HG03097 (cell line): Measurements from ENCODE around the gene SERPINB1.
"Not testable (repeated sequence)": the region's sequence is repeated elsewhere in the genome, so short reads cannot be mapped to it uniquely, and the experiment has no call there.

Experiments
- ATAC-seq: cut with Tn5 transposase; IDR thresholded peaks from one replicate; pipeline ENCODE4 v1.9.1; 2021; ENCODE audit not compliant: unreplicated experiment, low FRiP score

SERPINB1 gene

DNA sequence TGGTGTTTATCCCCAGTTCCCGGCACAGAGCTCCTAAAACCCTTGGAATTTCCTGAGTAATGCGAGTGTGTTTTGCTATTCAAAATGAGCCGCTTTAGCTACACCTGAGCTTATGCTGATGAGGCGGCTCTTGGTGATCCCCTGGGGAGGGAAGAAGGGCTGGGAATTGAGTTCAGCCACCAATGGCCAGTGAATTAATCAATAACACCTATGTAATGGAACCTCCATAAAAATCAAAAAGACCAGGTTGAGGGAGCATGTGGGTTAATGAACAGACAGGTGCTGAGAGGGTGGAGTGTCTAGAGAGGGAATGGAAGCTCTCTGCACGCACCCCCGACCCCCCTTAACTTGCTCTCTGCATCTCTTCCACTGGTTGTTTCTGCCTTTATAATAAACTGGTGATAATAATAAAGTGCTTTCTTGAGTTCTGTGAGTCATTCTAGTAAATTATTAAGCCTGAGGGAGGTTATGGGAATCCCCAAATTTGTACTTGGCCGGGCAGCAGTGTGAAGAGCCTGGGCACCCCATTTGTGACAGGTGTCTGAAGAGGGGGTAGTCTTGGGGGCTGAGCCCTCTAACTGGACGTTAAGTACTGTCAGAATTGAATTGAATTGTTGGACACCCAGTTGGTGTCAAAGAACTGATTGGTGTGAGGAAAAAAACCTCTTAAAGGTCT lies 24.6 kb upstream of the SERPINB1 start:
- peak; percentile 42 for ATAC-seq

DNA sequence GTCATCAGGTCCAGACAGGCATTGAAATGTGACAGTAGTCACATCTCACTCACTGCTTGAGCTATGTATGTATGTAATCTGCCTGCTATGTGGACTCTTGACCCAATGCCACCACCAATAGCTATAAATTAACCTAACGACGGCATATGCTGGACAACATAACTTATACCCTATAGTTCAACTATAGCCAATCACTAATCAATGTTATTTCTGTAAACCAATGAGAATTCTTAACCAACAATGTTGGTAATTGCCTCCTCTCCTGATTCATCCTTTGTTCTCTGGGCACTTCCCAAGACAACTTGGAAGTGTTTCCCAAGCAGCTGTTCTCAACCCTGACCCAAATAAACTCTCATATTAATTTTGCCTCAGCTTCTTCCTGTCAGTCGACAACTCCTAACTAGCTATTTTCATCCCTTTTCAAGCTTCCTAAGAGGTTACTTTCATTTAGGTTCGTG lies 24.1 kb upstream of the SERPINB1 start:
- ATAC-seq = no peak

DNA sequence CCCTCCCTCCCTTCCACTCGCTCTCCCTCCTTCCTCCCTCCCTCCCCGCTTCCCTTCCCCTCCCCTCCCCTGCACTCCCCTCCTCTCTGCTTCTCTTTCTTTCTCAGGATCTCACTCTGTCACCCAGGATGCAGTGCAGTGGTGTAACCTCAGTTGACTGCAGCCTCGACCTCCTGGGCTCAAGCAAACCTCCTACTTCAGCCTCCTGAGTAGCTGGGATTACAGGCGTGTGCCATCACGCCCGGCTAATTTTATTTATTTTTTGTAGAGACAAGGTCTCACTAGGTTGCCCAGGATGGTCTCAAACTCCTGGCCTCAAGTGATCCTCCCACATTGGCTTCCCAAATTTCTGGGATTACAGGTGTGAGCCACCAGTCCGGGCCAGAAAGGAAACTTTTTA lies 23.6 kb upstream of the SERPINB1 start:
- no peak for ATAC-seq

DNA sequence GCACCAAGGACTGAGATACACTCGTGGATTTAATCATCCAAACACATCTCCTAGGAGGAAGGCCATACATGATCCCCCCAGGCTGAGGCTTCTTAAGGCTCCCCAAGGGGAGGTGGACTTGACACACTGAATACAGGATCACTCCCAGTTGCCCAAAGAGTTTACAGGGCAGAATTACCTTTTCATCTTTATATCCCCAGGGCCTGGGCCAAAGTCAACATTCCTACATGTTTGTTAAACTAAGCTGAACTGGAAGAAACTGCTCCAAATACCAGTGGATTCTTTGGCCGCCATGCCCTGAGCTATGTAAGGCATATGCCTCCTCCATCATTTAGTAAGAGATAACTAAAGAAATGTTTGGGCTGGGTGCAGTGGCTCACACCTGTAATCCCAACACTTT lies 22.2 kb upstream of the SERPINB1 start:
- ATAC-seq = no peak

DNA sequence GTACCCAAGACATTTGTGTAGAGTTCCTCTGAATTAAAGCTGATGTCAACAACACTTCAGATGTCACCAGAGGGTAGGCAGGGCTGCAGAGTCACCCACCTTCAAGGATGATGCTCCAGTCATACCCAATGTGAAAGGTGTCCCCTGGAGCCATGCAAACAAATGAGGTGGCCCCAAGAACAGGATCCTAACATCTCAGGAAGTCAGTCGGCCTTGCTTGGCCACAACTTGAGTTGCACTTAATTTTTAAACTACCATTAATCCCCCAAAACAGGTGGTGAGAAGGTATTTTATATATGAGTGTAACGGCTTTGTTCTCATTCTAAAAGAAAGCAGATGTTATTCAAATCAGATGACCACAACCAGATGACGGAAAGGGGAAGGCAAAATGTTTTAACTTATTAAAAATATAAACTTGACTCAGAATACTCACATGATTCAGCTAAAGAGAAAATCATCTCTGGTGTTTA lies 21.1 kb upstream of the SERPINB1 start:
- peak; percentile 55 for ATAC-seq

DNA sequence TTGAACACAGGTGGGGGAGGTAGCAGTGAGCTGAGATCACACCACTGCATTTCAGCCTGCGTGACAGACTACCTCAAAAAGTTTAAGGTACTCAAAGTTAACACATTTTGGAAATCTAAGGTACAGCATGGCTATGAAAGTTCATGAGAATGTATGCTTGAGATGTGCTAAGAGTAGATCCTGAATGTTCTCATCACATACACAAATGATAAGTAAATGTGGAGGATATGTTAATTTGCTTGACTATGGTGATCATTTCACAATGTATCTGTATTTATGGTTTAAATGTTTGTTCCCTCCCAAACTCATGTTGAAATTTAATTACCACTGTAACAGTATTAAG lies 20.1 kb upstream of the SERPINB1 start:
- no peak for ATAC-seq

DNA sequence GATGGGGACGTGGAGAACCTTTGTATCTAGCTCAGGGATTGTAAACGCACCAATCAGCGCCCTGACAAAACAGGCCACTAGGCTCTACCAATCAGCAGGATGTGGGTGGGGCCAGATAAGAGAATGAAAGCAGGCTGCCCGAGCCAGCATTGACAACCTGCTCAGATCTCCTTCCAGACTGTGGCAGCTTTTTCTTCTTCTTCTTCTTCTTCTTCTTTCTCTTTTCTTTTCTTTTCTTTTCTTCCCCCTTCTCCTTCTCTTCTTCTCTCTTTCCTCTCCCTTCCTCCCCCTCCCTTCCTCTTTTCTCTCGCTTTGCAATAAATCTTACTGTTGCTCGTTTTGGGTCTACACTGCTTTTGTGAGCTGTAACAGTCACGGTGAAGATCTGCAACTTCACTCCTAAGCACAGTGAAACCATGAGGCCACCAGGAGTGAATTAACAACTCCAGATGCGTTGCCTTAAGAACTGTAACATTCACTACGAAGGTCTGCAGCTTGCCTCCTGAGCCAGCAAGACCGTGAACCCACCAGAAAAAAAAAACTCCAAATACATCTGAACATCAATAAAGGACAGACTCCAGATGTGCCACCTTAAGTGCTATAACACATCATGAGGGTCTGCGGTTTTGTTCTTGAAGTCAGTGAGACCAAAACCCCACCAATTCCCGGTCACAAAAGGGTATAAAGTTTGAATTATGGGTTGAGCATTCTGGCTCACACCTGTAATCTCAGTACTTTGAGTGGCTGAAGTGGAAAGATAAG lies 19.6 kb upstream of the SERPINB1 start:
- ATAC-seq = no peak

DNA sequence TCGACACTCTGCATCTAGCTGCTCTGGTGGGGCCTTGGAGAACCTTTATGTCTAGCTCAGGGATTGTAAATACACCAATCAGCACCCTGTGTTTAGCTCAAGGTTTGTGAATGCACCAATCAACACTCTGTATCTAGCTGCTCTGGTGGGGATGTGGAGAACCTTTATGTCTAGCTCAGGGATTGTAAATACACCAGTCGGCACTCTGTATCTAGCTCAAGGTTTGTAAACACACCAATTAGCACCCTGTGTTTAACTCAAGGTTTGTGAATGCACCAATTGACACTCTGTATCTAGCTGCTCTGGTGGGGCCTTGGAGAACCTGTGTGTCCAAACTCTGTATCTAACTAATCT lies 19.0 kb upstream of the SERPINB1 start:
- not testable (repeated sequence) for ATAC-seq

DNA sequence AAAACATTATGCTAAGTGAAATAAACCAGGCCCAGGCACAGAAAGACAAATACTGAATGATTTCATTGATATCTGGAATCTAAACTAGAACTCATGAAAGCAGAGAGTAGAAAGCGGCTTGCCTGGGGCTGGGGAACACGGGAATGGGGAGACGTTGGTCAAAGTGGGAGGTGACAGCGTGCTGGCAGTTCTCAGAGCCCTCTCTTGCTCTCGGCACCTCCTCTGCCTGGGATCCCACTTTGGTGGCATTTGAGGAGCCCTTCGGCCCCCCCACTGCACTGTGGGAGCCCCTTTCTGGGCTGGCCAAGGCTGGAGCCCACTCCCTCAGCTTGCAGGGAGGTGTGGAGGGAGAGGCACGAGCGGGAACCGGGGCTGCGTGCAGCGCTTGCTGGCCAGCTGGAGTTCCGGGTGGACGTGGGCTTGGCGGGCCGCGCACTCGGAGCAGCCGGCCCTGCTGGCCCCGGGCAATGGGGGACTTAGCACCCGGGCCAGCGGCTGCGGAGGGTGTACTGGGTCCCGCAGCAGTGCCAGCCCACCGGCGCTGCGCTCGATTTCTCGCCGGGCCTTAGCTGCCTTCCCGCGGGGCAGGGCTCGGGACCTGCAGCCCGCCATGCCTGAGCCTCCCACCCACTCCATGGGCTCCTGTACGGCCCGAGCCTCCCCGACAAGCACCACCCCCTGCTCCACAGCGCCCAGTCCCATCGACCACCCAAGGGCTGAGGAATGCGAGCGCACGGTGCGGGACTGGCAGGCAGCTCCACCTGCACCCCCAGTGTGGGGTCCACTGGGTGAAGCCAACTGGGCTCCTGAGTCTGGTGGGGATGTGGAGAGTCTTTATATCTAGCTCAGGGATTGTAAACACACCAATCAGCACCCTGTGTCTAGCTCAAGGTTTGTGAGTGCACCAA lies 18.4 kb upstream of the SERPINB1 start:
- ATAC-seq = not testable (repeated sequence)

DNA sequence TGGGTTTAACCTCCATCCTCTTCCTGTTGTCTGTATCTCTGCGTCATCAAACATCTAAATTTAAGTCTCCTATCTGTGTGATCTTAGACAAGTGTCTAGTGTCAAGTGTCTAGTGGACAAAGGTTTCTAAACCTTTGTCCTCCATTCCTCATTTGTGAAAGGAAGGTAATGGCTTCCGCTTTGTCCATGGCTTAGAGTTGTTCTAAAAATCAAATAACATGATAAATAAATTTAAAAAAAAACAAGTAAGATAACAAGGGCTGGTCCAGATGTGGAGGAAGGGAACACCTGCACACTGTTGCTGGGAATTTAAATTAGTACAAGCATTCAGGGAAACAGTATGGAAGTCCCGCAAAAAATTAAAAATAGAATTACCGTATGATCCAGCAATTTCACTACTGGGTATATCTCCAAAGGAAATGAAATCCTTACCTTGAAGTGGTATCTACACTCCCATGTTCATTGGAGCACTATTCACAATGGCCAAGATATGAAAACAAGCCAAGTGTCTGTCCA lies 17.6 kb upstream of the SERPINB1 start:
- ATAC-seq = no peak

DNA sequence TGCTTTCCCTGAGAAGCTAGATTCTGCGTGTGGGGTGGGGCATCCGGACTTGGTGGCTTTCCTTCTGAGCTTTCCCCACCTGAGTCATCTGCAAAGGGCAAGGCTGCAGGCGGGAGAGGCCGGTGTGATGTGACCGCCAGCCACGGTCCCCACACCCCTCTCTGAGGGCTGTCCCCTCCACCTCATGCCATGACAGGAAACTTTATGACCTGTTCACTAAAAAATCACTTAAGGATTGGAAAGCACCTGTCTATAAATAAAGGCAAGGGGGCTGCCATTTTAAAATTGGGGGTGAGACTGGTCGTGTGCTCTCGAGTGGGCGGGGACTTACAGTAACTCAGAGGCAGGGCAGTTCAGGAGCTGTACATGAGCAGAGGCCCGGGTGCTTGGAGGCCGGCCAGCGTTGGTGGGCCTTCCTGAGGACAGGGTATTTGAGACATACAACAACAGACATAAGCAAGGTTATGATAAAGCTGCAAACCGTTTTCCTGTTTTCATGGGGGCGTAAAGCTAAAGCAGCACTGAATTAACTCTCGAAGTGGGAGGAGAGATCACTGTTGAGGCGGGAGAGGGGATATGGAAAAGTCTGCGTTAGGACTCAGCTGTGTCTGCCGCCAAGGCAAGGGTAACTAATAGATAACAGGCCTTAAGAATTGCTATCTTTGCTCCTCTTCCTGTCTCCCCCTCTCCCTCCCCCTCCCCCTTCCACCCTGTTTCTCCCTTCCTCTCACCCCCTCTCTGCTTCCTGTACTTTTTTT lies 16.1 kb upstream of the SERPINB1 start:
- peak; percentile 39 for ATAC-seq

DNA sequence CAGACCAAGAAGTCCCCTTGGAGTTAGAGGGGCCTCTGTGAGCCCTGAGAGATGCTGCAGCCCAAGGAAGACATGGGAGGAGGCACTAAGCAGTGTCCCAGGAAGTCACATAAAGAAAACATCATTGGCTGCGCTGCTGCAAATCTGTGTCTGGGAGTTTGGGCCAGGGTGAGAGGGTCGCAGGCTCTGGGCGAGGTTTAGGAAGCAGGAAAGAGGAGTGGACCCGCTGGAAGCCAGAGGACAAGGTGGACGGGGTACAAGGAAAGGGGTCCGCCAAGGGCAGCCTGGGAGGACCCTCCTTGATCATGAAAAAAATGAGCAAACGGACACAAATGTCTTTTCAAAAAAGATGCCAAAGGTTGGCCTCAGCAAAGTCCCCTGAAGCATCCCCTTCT lies 15.5 kb upstream of the SERPINB1 start:
- ATAC-seq = no peak

DNA sequence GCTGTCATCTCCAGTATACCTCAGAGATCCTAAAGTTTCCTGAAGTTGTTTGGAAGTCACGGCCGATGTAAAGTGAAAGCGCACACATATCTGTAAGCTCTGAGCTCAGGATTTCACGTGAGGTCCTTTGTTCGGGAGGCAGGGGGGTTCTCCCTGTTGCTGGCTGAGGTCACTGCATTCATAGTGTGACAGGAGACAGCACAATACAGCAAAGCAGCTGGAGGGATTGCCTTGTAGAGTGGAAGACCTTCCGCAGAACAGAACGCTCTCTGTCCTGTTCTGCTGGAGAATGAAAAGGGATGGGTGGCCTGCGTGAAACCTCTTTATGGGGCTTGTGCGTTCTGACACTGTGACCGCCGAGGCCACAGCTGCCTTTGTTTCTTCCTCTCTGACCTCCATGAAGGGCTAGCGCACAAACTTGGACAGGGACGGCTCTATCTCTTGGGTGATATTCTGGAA lies 13.4 kb upstream of the SERPINB1 start:
- ATAC-seq = no peak

DNA sequence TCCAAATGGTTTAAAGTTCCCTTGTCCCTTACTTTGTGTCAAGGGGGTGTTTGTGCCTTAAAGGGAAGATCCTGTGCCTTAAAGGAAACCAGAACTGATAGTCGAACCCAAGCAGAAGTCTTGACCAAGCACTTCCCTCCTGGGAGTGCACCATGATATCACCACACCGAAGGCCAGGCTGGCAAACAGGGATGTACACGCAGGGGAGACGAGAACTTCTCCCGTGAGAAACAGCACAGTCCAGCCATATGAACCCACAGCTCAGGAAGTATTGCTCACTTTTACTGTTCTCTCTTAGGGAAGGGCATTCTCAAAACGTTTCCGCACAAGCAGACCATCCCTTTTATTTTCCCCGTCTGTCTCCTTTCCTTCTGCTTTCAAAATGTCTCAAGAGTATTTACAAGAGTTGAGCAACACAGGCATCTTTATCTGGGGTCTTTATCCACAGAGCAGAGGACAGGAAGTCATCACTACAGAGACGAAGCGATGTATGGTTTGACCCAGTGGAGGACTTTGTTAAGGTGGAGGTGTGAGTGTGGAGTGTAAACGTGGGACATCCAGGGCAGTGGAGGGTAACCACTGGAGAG lies 12.8 kb upstream of the SERPINB1 start:
- ATAC-seq = no peak

DNA sequence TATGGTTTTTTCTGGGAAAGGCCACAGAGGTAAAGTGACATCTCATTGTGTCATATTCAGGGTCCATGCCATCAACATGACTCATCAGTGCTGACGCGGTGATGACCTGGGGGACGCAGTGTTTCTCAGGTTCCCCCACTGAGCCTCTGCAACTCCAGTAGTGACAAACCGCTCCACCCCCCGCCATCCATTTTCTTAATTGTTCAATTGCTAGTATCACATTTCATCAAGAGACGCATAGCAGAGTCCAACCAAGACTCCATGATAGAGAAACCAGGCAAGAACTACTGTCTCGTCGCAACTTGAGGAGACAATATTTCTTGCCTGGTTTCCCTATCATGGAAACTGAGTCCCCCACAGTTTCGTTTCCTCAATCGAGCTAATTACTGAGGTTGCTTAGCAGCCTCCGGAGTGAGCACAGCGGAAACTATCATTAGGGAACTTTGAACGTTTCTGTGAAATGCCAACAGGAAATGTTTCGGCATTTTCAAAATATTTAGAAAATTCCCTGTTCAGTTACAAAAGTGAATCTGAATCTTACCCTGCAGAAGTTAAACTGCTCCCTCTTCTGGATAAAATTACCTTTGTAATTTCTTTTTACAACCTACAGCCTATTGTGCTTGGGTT lies 12.2 kb upstream of the SERPINB1 start:
- no peak for ATAC-seq

DNA sequence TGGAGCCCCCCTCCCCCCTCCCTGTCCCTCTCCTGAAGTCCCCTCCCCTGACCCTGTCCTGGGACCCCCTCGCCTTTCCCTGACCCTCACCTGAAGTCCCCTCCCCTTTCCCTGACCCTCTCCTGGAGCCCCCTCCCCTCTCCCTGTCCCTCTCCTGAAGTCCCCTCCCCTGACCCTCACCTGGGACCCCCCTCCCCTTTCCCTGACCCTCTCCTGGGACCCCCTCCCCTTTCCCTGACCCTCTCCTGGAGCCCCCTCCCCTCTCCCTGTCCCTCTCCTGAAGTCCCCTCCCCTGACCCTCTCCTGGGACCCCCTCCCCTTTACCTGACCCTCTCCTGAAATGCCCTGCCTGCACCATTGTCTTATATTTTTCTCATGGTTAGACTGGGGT lies 11.7 kb upstream of the SERPINB1 start:
- not testable (repeated sequence) for ATAC-seq

DNA sequence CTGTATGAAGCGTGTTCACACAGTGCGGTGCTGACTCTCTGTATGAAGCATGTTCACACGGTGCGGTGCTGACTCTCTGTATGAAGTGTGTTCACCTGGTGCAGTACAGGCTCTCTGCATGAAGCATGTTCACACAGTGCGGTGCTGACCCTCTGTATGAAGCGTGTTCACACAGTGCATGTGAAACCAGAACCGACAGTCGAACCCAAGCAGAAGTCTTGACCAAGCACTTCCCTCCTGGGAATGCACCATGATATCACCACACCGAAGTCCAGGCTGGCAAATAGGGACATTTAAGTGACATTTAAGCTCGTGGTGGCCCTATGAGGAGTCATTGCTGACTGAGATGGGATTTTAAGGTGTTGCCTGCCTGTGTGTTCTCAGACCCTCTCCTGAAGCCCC lies 11.3 kb upstream of the SERPINB1 start:
- no peak for ATAC-seq

DNA sequence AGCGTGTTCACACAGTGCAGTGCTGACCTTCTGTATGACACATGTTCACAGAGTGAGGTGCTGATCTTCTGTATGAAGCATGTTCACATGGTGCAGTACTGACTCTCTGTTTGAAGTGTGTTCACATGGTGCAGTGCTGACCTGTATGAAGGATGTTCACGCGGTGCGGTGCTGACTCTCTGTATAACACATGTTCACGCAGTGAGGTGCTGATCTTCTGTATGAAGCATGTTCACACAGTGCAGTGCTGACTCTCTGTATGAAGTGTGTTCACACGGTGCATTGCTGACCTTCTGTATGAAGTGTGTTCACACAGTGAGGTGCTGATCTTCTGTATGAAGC lies 10.8 kb upstream of the SERPINB1 start:
- no peak for ATAC-seq

DNA sequence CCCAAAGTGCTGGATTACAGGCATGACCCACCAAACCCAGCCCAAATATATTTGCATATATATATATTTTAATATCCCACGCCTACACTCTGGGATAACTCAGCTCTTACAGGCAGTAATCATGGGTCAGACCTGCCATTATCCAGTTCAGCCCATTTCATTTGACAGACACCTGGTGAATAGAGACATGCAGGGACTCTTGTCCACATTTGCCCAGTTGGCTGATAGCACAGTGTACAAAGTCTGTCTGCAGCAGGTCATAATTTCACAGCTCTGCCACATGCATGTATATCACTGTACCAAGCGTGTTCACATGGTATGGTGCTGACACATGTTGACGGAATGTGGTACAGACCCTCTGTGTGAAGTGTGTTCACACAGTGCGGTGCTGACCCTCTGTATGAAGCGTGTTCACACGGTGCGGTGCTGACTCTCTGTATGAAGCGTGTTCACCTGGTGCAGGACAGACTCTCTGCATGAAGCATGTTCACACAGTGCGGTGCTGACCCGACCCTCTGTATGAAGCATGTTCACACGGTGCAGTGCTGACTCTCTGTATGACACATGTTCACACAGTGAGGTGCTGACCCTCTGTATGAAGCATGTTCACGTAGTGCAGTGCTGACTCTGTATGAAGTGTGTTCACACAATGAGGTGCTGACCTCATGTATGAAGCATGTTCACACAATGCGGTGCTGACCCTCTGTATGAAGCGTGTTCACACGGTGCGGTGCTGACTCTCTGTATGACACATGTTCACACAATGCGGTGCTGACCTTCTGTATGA lies 10.3 kb upstream of the SERPINB1 start:
- no peak for ATAC-seq
